GM19035 (cell line): Measurements from ENCODE around the gene TAPT1.
A peak's percentile ranks its signal among the peaks of the same experiment; 100 is the strongest.
"Not testable (repeated sequence)": the region's sequence is repeated elsewhere in the genome, so short reads cannot be mapped to it uniquely, and the experiment has no call there.

Experiments
- ATAC-seq: cut with Tn5 transposase; IDR thresholded peaks from one replicate; pipeline ENCODE4 v1.9.1; 2021; ENCODE audit not compliant: unreplicated experiment

The TAPT1 gene

DNA sequence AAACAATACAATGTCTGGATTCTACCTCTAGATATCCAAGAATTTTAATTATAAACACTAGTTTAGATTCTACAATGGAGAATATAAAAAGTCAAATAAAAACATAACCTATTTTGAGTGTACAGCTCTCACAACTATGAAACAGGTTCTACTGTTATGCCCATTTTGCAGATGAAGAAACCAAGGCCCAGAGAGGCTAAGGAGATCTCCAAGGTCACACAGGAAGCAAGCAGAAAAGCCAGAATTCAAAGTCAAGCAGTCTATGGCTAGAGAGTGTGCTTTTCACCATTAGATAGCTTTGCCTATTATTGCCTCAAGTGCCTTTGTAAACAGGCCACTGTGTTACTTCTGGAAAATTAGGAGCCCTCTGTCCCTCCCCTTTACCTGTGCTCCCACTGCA is 7.3 kb downstream of the TAPT1 start:
- ATAC-seq, result no peak

DNA sequence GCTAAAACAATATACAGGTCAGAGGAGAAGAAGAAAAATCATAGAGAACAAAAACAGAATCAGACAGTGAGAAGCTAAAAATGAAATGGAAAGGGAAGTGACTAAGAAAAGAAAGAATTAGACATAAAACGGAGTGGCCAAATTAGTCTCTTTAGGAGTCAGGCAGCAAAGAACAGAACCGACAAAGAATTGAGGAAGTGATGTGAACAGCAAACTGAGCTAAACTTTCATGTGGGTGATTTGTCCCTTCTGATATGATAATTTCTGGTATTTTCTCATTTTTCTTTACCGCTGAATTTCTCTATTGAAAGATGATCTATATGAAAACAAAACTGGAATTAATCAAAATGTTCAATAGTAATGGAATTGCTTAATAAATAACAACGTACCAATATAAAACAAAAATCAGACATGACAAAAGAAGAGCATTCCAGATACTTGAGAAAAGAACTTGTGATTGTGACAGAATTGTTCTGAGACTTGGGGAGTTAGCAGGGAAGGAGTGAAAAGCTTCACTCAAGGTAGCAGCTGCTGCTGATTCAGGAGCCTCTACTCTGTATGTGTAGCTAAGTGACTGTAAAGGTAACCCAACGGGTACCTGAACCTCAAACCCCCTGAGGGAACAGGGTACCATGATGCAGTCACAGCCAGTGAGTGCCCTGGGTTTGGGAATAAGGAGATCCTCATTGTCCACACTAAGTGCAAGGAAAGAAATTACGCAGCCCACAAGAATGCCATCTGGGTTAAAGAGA is 8.8 kb downstream of the TAPT1 start:
- peak; percentile 72 for ATAC-seq

DNA sequence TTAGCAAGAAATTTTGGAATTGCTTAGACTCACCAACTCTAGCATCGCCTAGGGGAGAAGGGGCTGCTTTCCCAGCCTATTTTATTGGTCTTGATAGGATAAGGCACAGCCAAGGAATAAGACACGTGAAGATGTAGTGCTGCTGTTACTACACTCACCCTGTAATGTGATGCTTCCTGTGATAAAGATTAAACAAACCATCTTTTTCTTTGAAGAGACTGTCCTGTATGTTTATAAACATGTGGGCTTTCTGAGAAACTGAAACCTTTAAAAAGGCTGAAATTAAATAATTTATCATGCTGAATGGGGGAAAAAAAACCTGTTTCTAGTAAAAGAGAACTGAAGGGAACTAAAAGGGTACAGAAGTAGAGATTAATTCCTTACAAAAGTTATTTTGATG is 13.2 kb downstream of the TAPT1 start:
- no peak for ATAC-seq

GRCh38 chr4:16212138-16212782 is 14.0 kb downstream of the TAPT1 start:
- no peak for ATAC-seq

DNA sequence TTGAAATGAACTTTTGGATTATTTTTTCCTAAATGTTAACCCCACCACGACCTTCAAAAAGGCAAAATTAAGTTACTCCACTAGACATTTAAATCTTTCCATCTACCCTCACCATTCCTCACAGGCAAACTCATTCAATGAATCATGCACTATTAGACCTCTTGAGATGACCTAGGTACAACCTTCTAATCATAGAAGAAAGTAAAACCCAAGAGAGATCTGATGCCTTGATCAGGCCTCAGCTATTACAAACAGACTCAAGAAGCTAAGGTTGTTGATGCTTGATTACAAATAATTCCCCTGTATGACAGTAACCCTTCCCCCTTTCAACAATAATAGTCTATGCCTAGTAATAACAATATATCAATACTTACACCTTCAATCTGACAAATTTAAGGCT is 18.9 kb downstream of the TAPT1 start:
- no peak for ATAC-seq

GRCh38 chr4:16206848-16207247 is 19.4 kb downstream of the TAPT1 start:
- ATAC-seq, result no peak

DNA sequence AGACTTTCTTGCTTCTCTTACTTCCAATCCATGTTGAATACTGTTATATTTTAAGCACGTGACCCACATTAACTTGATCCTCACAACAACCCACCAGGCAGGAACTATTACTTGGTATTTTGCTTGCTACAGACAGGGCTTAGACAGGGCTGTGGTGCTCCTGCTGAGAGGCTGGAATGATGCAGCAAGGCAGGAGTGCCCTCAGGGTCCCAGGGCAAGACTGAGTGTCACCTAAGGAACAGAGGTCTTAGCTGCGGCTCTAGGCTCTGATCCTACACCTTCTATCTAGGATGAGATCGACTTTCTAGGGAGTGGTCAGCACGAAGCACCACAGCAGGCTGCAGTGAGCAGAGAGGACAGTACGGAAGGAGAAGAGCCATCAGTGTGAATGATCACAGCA is 20.0 kb downstream of the TAPT1 start:
- no peak for ATAC-seq

DNA sequence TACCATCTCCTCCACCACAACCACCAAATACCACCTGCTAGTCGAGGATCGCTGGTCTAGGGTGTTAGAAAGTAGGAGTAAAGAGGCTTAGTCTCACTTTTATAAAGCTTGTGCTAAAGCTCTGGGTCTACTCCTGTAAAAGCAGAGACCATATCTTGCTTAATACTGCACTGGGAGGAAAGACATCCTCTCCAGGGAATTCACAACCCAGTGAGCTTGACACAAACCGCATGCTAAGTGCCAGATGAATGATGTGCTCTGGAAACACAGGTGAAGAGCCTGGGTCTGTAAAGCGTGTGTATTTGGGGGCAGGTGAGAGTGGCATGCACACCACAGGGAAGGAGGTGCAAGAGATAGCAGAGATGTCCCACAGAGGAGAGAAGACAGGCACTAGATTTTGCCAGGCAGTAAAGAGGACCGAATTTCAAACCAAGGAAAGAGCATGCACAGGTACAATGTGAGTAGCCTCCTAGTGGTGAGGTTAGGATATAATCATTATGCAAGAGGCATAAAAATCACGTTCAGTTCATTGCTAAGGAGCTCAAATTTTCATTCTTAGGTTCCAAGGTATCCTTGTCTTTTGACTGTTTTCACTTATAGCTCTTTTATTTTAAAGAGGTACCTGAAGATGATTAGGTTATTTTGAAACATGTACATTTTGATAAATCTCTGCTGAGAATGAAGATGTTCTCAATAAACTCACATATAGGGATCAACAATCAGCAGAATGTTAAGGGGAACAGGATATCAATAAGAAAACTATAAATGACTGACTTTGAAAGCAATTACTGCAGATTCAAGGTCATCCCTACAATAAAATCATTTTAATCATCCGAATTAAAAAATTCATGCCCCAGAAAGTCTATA is 20.7 kb downstream of the TAPT1 start:
- peak; percentile 94 for ATAC-seq

- no peak for ATAC-seq
Measured at GRCh38 chr4:16204505-16204904, 21.8 kb downstream of the TAPT1 start.

DNA sequence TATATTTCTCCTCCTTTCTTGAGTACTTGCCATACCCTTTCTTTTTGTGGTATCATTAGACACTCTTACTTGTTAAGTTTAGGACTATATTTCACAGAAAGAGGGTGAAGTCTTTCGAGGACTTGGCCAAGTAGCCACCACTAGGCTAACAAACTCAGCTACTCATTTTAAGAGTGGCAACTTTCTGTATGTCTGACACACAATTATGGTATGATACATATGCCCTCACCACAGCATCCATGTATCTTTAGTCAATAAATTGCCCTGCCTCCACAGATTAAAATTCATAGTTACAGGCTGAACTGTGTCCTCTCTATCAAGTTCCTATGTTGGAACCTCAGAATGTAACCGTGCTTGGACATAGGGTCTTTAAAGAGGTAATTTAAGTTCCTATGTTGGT is 23.2 kb downstream of the TAPT1 start:
- no peak for ATAC-seq

GRCh38 chr4:16202598-16202997 is 23.7 kb downstream of the TAPT1 start:
- ATAC-seq, result no peak

- no peak for ATAC-seq
Measured at GRCh38 chr4:16199093-16199492, 27.2 kb downstream of the TAPT1 start.

DNA sequence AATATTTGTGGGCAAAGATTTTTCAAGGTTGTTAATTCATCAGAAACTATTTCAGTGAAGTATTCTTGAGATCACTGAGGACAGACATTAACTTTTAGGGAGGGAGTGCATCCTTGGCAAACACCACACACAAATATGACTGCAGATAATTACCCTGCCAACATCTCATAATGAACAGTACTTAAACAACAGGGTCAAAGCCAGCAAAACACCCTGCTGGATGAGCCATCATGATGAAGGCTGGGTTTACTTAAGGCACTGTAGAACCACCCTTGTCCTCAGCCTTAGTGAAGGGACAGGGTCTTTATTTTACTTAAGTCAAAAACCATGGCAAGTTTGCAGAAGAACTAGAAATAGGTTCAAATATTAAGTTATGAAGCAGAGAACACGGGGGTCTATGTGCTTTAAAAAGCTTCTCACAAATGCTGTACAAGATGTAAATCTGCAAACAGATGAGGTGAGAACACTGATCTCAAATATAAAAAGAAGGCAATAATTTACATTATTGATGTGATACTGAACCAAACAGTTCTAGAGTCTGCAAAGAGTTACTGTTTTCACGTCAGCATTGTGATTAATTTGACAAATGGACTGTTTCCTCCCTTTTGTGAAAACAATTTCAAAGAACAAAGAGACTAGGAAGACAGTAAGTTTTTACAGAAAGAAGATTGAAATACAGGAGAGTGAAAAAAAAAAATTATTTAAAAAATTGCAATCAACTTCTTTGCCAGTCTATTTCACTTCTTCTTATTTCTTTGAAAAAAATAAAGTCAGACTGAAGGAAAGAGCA is 28.2 kb downstream of the TAPT1 start:
- no peak for ATAC-seq

DNA sequence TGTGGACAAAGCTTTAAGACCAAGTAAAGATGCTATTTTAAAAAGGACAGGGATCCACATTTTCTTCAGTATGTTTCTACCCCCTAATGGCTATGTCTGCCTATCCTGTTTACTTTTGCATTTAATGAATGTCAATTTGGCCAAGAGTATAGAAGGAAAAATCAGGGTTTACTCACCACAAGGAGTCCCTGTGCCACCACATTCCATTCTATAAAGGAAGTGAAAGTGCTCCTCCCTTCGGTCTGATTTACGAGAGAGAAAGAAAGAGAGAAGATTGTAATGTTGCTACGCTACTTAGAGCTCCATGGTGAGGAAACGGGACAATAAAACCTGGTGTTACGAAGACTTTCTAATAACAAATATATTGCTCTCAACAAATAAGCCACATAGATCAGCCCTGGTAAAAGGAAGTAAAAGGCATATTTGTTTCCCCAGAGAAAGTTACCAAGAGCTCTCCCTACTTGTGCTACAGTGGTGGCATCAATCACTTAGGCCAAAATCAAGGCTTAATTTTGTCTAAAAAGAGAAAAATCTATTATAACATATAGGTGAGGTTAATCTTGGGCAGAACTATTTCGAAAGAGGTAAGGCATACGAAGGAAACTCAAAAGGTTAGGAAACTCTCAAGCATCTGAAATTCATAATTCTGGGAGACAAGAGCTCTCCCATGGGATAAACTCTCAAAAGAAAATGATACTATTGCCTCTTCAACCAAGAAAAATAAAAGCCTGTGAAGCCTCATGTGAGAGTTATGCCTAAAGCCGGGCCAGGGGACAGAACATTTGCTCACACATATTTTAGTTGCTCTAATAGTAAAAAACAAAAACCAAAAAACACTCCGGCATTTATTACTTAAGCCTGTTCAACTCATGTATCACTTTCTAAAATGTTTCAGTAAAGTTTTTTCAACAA is 29.5 kb downstream of the TAPT1 start:
- no peak for ATAC-seq

DNA sequence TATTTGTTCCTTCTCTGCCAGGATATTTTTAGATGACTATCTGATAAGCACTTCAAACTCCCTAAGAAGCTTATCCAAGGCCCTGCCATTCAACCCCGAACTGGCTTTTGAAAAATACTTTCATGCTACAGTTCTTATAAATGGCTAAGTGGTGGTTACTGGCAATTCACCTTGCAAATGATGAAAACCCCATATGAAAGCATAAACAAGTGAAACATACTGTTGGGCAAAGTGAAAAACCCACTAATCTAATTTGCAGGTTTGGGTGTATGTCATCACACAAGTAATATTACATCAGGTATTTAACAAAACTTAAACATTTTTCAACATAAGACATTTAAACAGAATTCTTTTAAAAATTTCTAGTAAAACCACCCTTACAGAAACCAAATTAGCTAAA is 31.1 kb downstream of the TAPT1 start:
- no peak for ATAC-seq

- ATAC-seq, result not testable (repeated sequence)
Measured at GRCh38 chr4:16194798-16195197, 31.5 kb downstream of the TAPT1 start.

GRCh38 chr4:16194214-16194613 is 32.1 kb downstream of the TAPT1 start:
- ATAC-seq, result no peak

- no peak for ATAC-seq
Measured at GRCh38 chr4:16192631-16193518, 33.4 kb downstream of the TAPT1 start.

GRCh38 chr4:16192057-16192456 is 34.2 kb downstream of the TAPT1 start:
- ATAC-seq, result no peak
